Measurements from ENCODE around the gene COG6. TPM values are rescaled to one million over a fixed set of nuclear protein-coding genes. Genes with fewer than 3 reads are reported as not detected.

COG6 gene
- total RNA-seq, 2 donors from 2014 or later, result 34.4 to 43.0 TPM

- TF ChIP-seq CTCF (conservative IDR thresholded peaks at IDR 0.05), result no peak
- Mint-ChIP-seq H3K36me3 (ENCODE audit: low read depth) (no peaks in the 10 kb centered on the region), H3K27ac (no peak overlapping the region), H3K27me3 (ENCODE audit: insufficient read depth) (peaks cover 11% of the 10 kb centered on the region), H3K9me3 (no peaks in the 10 kb centered on the region), H3K4me3 (no peak overlapping the region), H3K4me1 (no peaks in the 10 kb centered on the region)
- no peaks in the 10 kb centered on the region for H3K36me3 ChIP-seq (ENCODE audit: control insufficient read depth, insufficient read depth, low read length)
- no peak for DNase-seq
- H3K9ac ChIP-seq (ENCODE audit: extremely low read depth, low read length, poor library complexity, severe bottlenecking), result no peak overlapping the region
- H3K27ac ChIP-seq (ENCODE audit: low read depth, low read length), result no peak overlapping the region
- 87 to 90% methylated on average over 4 of the region's 4 CpGs for WGBS, 2 experiments (ENCODE audit: insufficient coverage in 1 of 2, insufficient read length in 1 of 2)
- no peaks in the 10 kb centered on the region for H3K4me1 ChIP-seq (ENCODE audit: control insufficient read depth, insufficient read depth, low read length)
- H3K27me3 ChIP-seq (ENCODE audit: control insufficient read depth, insufficient read depth, low read length, poor library complexity, severe bottlenecking), result peaks cover 2% of the 10 kb centered on the region
- no peaks in the 10 kb centered on the region for H3K9me3 ChIP-seq (ENCODE audit: control insufficient read depth, low read length)
- H3K4me3 ChIP-seq (ENCODE audit: low read length), result no peak overlapping the region
These were observed 9.3 kb upstream of the COG6 start for GRCh38 chr13:39646122-39646521.

- Mint-ChIP-seq H3K9me3 (no peaks in the 10 kb centered on the region), H3K27ac (peak overlapping the region; percentile 16), H3K36me3 (ENCODE audit: low read depth) (no peaks in the 10 kb centered on the region), H3K4me3 (peak overlapping the region; percentile 81), H3K27me3 (ENCODE audit: insufficient read depth) (peaks cover 12% of the 10 kb centered on the region), H3K4me1 (peaks cover 6% of the 10 kb centered on the region)
- H3K27ac ChIP-seq (ENCODE audit: low read depth, low read length), result no peak overlapping the region
- H3K4me1 ChIP-seq (ENCODE audit: control insufficient read depth, insufficient read depth, low read length), result no peaks in the 10 kb centered on the region
- H3K36me3 ChIP-seq (ENCODE audit: control insufficient read depth, insufficient read depth, low read length), result peaks cover 2% of the 10 kb centered on the region
- TF ChIP-seq CTCF (conservative IDR thresholded peaks at IDR 0.05), result no peak
- peak overlapping the region; percentile 93 for H3K4me3 ChIP-seq (ENCODE audit: low read length)
- 0% methylated on average over 2 of the region's 2 CpGs; no CpG with 5 or more reads in 1 of the 2 experiments for WGBS, 2 experiments (ENCODE audit: insufficient coverage in 1 of 2, insufficient read length in 1 of 2)
- no peak for DNase-seq
- H3K9ac ChIP-seq (ENCODE audit: extremely low read depth, low read length, poor library complexity, severe bottlenecking), result no peak overlapping the region
- no peaks in the 10 kb centered on the region for H3K27me3 ChIP-seq (ENCODE audit: control insufficient read depth, insufficient read depth, low read length, poor library complexity, severe bottlenecking)
- H3K9me3 ChIP-seq (ENCODE audit: control insufficient read depth, low read length), result no peaks in the 10 kb centered on the region
These were observed 357 bp upstream of the COG6 start for GRCh38 chr13:39655041-39655568.

- Mint-ChIP-seq H3K4me1 (peaks cover 6% of the 10 kb centered on the region), H3K27ac (peak overlapping the region; percentile 16), H3K9me3 (no peaks in the 10 kb centered on the region), H3K36me3 (ENCODE audit: low read depth) (peaks cover 4% of the 10 kb centered on the region), H3K27me3 (ENCODE audit: insufficient read depth) (peaks cover 5% of the 10 kb centered on the region), H3K4me3 (peak overlapping the region; percentile 81)
- WGBS, 2 experiments (ENCODE audit: insufficient coverage in 1 of 2, insufficient read length in 1 of 2), result 13 to 18% methylated on average over 5 to 7 of the region's 7 CpGs
- no peak for DNase-seq
- H3K4me3 ChIP-seq (ENCODE audit: low read length), result peak overlapping the region; percentile 93
- H3K36me3 ChIP-seq (ENCODE audit: control insufficient read depth, insufficient read depth, low read length), result peaks cover 14% of the 10 kb centered on the region
- no peaks in the 10 kb centered on the region for H3K27me3 ChIP-seq (ENCODE audit: control insufficient read depth, insufficient read depth, low read length, poor library complexity, severe bottlenecking)
- no peaks in the 10 kb centered on the region for H3K4me1 ChIP-seq (ENCODE audit: control insufficient read depth, insufficient read depth, low read length)
- no peak overlapping the region for H3K27ac ChIP-seq (ENCODE audit: low read depth, low read length)
- no peak for TF ChIP-seq CTCF (conservative IDR thresholded peaks at IDR 0.05)
- H3K9ac ChIP-seq (ENCODE audit: extremely low read depth, low read length, poor library complexity, severe bottlenecking), result peak overlapping the region; percentile 65
- no peaks in the 10 kb centered on the region for H3K9me3 ChIP-seq (ENCODE audit: control insufficient read depth, low read length)
These were observed 839 bp downstream of the COG6 start for GRCh38 chr13:39656325-39656677.

Data from endodermal cell (in vitro differentiated cells).